NCI-H2107 treated with DMSO at 0.1 percent for 48 hours (cell line): Measurements from ENCODE around the gene HOXA6.

Experiments
- DNase-seq: peaks from one replicate; lab custom pipeline; 2025; ENCODE audit not compliant: unreplicated experiment; lab: John Stamatoyannopoulos, UW

Gene HOXA6

GRCh38 chr7:27124902-27125689 lies 22.5 kb downstream of the HOXA6 start:
- no peak for DNase-seq

- no peak for DNase-seq
These were observed 23.3 kb downstream of the HOXA6 start for GRCh38 chr7:27124096-27124901.

GRCh38 chr7:27123477-27124053 lies 24.0 kb downstream of the HOXA6 start:
- DNase-seq = no peak

- no peak for DNase-seq
These were observed 24.5 kb downstream of the HOXA6 start for GRCh38 chr7:27123007-27123476.

- DNase-seq = no peak
These were observed 25.3 kb downstream of the HOXA6 start for GRCh38 chr7:27122077-27122910.

- DNase-seq = no peak
These were observed 25.9 kb downstream of the HOXA6 start for GRCh38 chr7:27121684-27122076.

GRCh38 chr7:27119412-27119911 lies 28.1 kb downstream of the HOXA6 start:
- no peak for DNase-seq

GRCh38 chr7:27118580-27118979 lies 29.0 kb downstream of the HOXA6 start:
- no peak for DNase-seq

- DNase-seq = no peak
These were observed 29.6 kb downstream of the HOXA6 start for GRCh38 chr7:27117887-27118491.

- DNase-seq = no peak
These were observed 30.4 kb downstream of the HOXA6 start for GRCh38 chr7:27116962-27117886.

GRCh38 chr7:27116031-27116961 lies 31.3 kb downstream of the HOXA6 start:
- no peak for DNase-seq

- no peak for DNase-seq
These were observed 32.1 kb downstream of the HOXA6 start for GRCh38 chr7:27115221-27116026.

- DNase-seq = no peak
These were observed 32.7 kb downstream of the HOXA6 start for GRCh38 chr7:27114881-27115220.

- DNase-seq = no peak
These were observed 33.4 kb downstream of the HOXA6 start for GRCh38 chr7:27113991-27114769.

- DNase-seq = no peak
These were observed 34.3 kb downstream of the HOXA6 start for GRCh38 chr7:27112955-27113949.
